T-cell (primary cell): ENCODE results near the gene UTP20. TPM values are rescaled to one million over a fixed set of nuclear protein-coding genes. Genes with fewer than 3 reads are reported as not detected.

Source experiments
- ATAC-seq, 4 experiments: fragments of 200-7000 bp in 3 of 4; fragments of 150-1000 bp in 1 of 4; cut with Tn5 transposase; replicated peaks in 1 of 4; 1 replicate in 3 of 4; 2 replicates in 1 of 4; pipeline ENCODE4 v1.10.0; 2021; ENCODE audit warnings: moderate library complexity in 3 of 4, mild to moderate bottlenecking in 2 of 4, moderate number of reproducible peaks in 1 of 4
- CTCF ChIA-PET, 2 donors: fragments of 300-600 bp; sonication (Branson Sonifier 250); formaldehyde crosslinking; loops; one replicate each; lab custom pipeline; 2022; ENCODE audit warnings: antibody characterized with exemption in 2 of 2; lab: Charles Lee
- POLR2A ChIA-PET, 2 donors: fragments of 300-600 bp; sonication (Branson Sonifier 250); formaldehyde crosslinking; loops; one replicate each; lab custom pipeline; 2022; ENCODE audit warnings: antibody characterized with exemption in 2 of 2; lab: Charles Lee
- DNase-seq, 35 experiments: peaks; one replicate each; pipeline versions ENCODE4 v3.0.0 to v3.0.0-alpha.2; 2013 to 2023
- H3K27ac ChIP-seq: one replicate; pipeline ENCODE4 v1.5.1; 2013; ENCODE audit warnings: low read length
- H3K27me3 ChIP-seq, 2 experiments: replicated peaks in 1 of 2; 1 replicate in 1 of 2; 2 replicates in 1 of 2; pipeline versions ENCODE4 v1.6.1 to v1.7.0; 2013; ENCODE audit warnings: low read length in 1 of 2, mixed read lengths in 1 of 2; ENCODE audit not compliant: control insufficient read depth in 2 of 2, insufficient read depth in 2 of 2; ENCODE audit errors: extremely low read depth in 1 of 2
- H3K36me3 ChIP-seq, 2 donors: 1 replicate in 1 of 2; 2 replicates in 1 of 2; pipeline versions ENCODE4 v1.6.1 to v1.7.0; 2013; ENCODE audit warnings: low read length in 1 of 2; ENCODE audit not compliant: control insufficient read depth in 2 of 2, insufficient read depth in 1 of 2; ENCODE audit errors: extremely low read depth in 1 of 2
- H3K4me1 ChIP-seq, 2 experiments: 1 replicate in 1 of 2; 2 replicates in 1 of 2; pipeline versions ENCODE4 v1.6.1 to v1.7.0; 2013; ENCODE audit warnings: low read length in 2 of 2, mixed read lengths in 1 of 2; ENCODE audit not compliant: insufficient read depth in 2 of 2, control insufficient read depth in 1 of 2; ENCODE audit errors: extremely low read depth in 1 of 2
- H3K4me3 ChIP-seq, 2 donors: 1 replicate in 1 of 2; 2 replicates in 1 of 2; pipeline versions ENCODE4 v1.5.1 to v1.7.0; 2013; ENCODE audit warnings: mild to moderate bottlenecking in 2 of 2, low read length in 1 of 2, moderate library complexity in 1 of 2; ENCODE audit not compliant: control insufficient read depth in 1 of 2; ENCODE audit errors: extremely low read depth in 1 of 2
- H3K9me3 ChIP-seq: 2 replicates; pipeline ENCODE4 v1.7.0; 2013
- H3K27ac Mint-ChIP-seq, 2 donors: one replicate each; pipeline ENCODE4 v1.8.0; 2020 to 2021; ENCODE audit warnings: mild to moderate bottlenecking in 2 of 2, mixed read lengths in 2 of 2
- H3K27me3 Mint-ChIP-seq, 2 donors: one replicate each; pipeline ENCODE4 v1.8.0; 2021 to 2022; ENCODE audit warnings: mixed read lengths in 2 of 2
- H3K36me3 Mint-ChIP-seq: one replicate; pipeline ENCODE4 v1.8.0; 2021; ENCODE audit warnings: mixed read lengths
- H3K4me1 Mint-ChIP-seq, 3 donors: one replicate each; pipeline ENCODE4 v1.8.0; 2020 to 2022; ENCODE audit warnings: mixed read lengths in 3 of 3, mild to moderate bottlenecking in 1 of 3
- H3K4me3 Mint-ChIP-seq, 3 donors: one replicate each; pipeline ENCODE4 v1.8.0; 2020 to 2022; ENCODE audit warnings: mild to moderate bottlenecking in 3 of 3, mixed read lengths in 3 of 3, moderate library complexity in 3 of 3
- H3K9me3 Mint-ChIP-seq, 3 donors: one replicate each; pipeline ENCODE4 v1.8.0; 2020 to 2022; ENCODE audit warnings: mixed read lengths in 3 of 3
- whole genome bisulfite sequencing: methylation state at CpG from one replicate; pipeline ENCODE4 v1.1.5; 2013; ENCODE audit warnings: missing lambda C conversion rate; ENCODE audit not compliant: insufficient coverage; 5-methylcytosine and 5-hydroxymethylcytosine counted together
- total RNA-seq, 35 experiments: library from RNA in 6 of 35; stranded (reverse) in 6 of 35; fragments of 120-200 nt in 1 of 35; gene quantifications; one replicate each; pipeline versions ENCODE4 v1.2.1 to v1.2.4 and lab custom pipeline; 2013 to 2026

UTP20 gene
- total RNA-seq, 5 donors from 2014 or later (not counting 1 experiment from before 2014, with no cell fraction given), result 12.7 to 16.9 (median 14.6) TPM

DNA sequence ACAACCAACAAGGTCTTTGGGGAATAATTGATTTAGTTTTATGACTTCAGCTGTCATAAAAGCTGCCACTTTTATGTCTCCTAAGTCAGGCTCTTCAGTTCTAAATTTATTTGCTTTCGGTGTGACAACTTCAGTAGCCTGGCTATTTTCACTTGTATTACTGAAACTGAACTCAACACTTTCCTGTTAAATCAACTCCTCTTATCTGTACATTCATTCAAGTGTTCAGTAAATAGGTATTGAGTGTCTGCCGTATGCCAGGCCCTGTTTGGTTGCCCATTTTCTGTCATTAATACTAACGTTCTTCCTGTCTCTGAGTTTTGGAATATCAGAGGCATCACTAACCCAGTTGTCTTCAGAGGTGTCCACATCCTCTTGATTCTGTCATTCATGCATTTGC is 7.5 kb downstream of the UTP20 start:
- CTCF ChIA-PET, result no interaction called here
- H3K9me3 Mint-ChIP-seq, result no peaks in the 10 kb centered on the region
- H3K27me3 Mint-ChIP-seq, result no peaks in the 10 kb centered on the region

GRCh38 chr12:101297661-101298060 is 17.8 kb downstream of the UTP20 start:
- no peak overlapping the region for H3K27ac Mint-ChIP-seq
- WGBS, result no CpG with 5 or more reads among the region's 4 CpGs
- no peaks in the 10 kb centered on the region for H3K9me3 Mint-ChIP-seq
- H3K36me3 Mint-ChIP-seq, result peaks cover 58% of the 10 kb centered on the region
- ATAC-seq (no peak), DNase-seq (no peak)
- Histone ChIP-seq H3K9me3 (no peaks in the 10 kb centered on the region), H3K27me3 (no peaks in the 10 kb centered on the region), H3K4me3 (no peak overlapping the region), H3K4me1 (no peaks in the 10 kb centered on the region), H3K36me3 (peaks cover 0 to 77% of the 10 kb centered on the region in 2 donors), H3K27ac (no peak overlapping the region)
- POLR2A ChIA-PET, result no interaction called here
- H3K27me3 Mint-ChIP-seq, result no peaks in the 10 kb centered on the region
- CTCF ChIA-PET, result no interaction called here
- no peak overlapping the region for H3K4me3 Mint-ChIP-seq
- no peaks in the 10 kb centered on the region for H3K4me1 Mint-ChIP-seq

More for the DNA sequence above, 7.5 kb downstream of the UTP20 start:
- DNase-seq (no peak), ATAC-seq (no peak)
- no peaks in the 10 kb centered on the region for H3K4me1 ChIP-seq
- no peak overlapping the region for H3K4me3 ChIP-seq
- no peak overlapping the region for H3K4me3 Mint-ChIP-seq
- no peak overlapping the region for H3K27ac ChIP-seq
- H3K27me3 ChIP-seq, result no peaks in the 10 kb centered on the region
- POLR2A ChIA-PET, result no interaction called here
- peaks cover 3 to 6% (median 3%) of the 10 kb centered on the region in 3 donors for H3K4me1 Mint-ChIP-seq
- H3K36me3 Mint-ChIP-seq, result peaks cover 61% of the 10 kb centered on the region
- no peaks in the 10 kb centered on the region for H3K9me3 ChIP-seq
- H3K36me3 ChIP-seq, result peaks cover 14 to 70% of the 10 kb centered on the region in 2 donors
- 90% methylated on average over 2 of the region's 3 CpGs for WGBS
- H3K27ac Mint-ChIP-seq, result no peak overlapping the region

DNA sequence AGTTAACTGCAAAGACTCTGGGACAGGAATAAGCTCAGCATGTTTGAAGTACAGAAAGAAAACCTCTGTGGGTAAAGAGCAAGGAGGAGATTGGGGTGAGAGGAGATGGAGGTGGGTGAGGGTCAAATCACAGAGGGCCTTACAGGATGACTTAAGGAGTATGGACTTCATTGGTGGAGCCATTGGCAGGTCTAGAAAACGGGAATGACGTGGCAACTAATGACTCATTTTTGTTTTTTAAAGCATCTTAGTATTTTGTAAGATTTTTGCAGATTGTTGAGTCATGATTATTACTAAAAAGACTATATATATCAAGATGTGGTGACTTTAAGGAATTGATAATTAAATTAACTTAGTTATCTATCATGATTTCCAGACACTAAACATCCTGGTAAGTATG is 18.5 kb downstream of the UTP20 start:
- ChIA-PET POLR2A (no interaction called here), CTCF (no interaction called here)
- no peak overlapping the region for H3K27ac Mint-ChIP-seq
- no peak overlapping the region for H3K4me3 ChIP-seq
- no peak overlapping the region for H3K27ac ChIP-seq
- ATAC-seq (no peak), DNase-seq (no peak)
- no peaks in the 10 kb centered on the region for H3K27me3 ChIP-seq
- no peaks in the 10 kb centered on the region for H3K4me1 ChIP-seq
- H3K4me1 Mint-ChIP-seq, result no peaks in the 10 kb centered on the region
- H3K36me3 ChIP-seq, result peaks cover 4 to 77% of the 10 kb centered on the region in 2 donors
- H3K9me3 ChIP-seq, result no peaks in the 10 kb centered on the region
- WGBS, result no CpG with 5 or more reads among the region's 2 CpGs
- H3K4me3 Mint-ChIP-seq, result no peak overlapping the region
- H3K9me3 Mint-ChIP-seq, result no peaks in the 10 kb centered on the region
- no peaks in the 10 kb centered on the region for H3K27me3 Mint-ChIP-seq
- H3K36me3 Mint-ChIP-seq, result peaks cover 61% of the 10 kb centered on the region

GRCh38 chr12:101299346-101299745 is 19.4 kb downstream of the UTP20 start:
- H3K4me1 Mint-ChIP-seq, result no peaks in the 10 kb centered on the region
- ATAC-seq, result no peak
- H3K27me3 Mint-ChIP-seq, result no peaks in the 10 kb centered on the region
- no CpG with 5 or more reads among the region's 2 CpGs for WGBS
- POLR2A ChIA-PET, result no interaction called here
- no peak overlapping the region for H3K27ac Mint-ChIP-seq
- no peaks in the 10 kb centered on the region for H3K9me3 ChIP-seq
- H3K27ac ChIP-seq, result no peak overlapping the region
- H3K36me3 ChIP-seq, result peaks cover 10 to 80% of the 10 kb centered on the region in 2 donors
- no peaks in the 10 kb centered on the region for H3K27me3 ChIP-seq
- peaks cover 64% of the 10 kb centered on the region for H3K36me3 Mint-ChIP-seq
- no peak for DNase-seq
- no peak overlapping the region for H3K4me3 Mint-ChIP-seq
- CTCF ChIA-PET, result no interaction called here
- no peak overlapping the region for H3K4me3 ChIP-seq
- H3K4me1 ChIP-seq, result no peaks in the 10 kb centered on the region
- no peaks in the 10 kb centered on the region for H3K9me3 Mint-ChIP-seq

GRCh38 chr12:101299931-101300330 is 20.0 kb downstream of the UTP20 start:
- ChIA-PET CTCF (no interaction called here), POLR2A (no interaction called here)
- Mint-ChIP-seq H3K4me1 (no peaks in the 10 kb centered on the region), H3K9me3 (no peaks in the 10 kb centered on the region), H3K4me3 (no peak overlapping the region), H3K27me3 (no peaks in the 10 kb centered on the region), H3K27ac (no peak overlapping the region), H3K36me3 (peaks cover 68% of the 10 kb centered on the region)
- no peak overlapping the region for H3K27ac ChIP-seq
- no peak overlapping the region for H3K4me3 ChIP-seq
- no peaks in the 10 kb centered on the region for H3K4me1 ChIP-seq
- WGBS, result no CpG with 5 or more reads among the region's 3 CpGs
- ATAC-seq (no peak), DNase-seq (no peak)
- peaks cover 10 to 83% of the 10 kb centered on the region in 2 donors for H3K36me3 ChIP-seq
- H3K27me3 ChIP-seq, result no peaks in the 10 kb centered on the region
- no peaks in the 10 kb centered on the region for H3K9me3 ChIP-seq

GRCh38 chr12:101302741-101303140 is 22.8 kb downstream of the UTP20 start:
- Mint-ChIP-seq H3K4me3 (no peak overlapping the region), H3K36me3 (peaks cover 73% of the 10 kb centered on the region), H3K4me1 (no peaks in the 10 kb centered on the region), H3K27me3 (no peaks in the 10 kb centered on the region), H3K9me3 (no peaks in the 10 kb centered on the region), H3K27ac (no peak overlapping the region)
- Histone ChIP-seq H3K27me3 (no peaks in the 10 kb centered on the region), H3K27ac (no peak overlapping the region), H3K36me3 (peaks cover 10 to 79% of the 10 kb centered on the region in 2 donors), H3K4me1 (no peaks in the 10 kb centered on the region), H3K9me3 (no peaks in the 10 kb centered on the region), H3K4me3 (no peak overlapping the region)
- ChIA-PET CTCF (no interaction called here), POLR2A (no interaction called here)
- no CpG with 5 or more reads among the region's 4 CpGs for WGBS
- DNase-seq (no peak), ATAC-seq (no peak)

DNA sequence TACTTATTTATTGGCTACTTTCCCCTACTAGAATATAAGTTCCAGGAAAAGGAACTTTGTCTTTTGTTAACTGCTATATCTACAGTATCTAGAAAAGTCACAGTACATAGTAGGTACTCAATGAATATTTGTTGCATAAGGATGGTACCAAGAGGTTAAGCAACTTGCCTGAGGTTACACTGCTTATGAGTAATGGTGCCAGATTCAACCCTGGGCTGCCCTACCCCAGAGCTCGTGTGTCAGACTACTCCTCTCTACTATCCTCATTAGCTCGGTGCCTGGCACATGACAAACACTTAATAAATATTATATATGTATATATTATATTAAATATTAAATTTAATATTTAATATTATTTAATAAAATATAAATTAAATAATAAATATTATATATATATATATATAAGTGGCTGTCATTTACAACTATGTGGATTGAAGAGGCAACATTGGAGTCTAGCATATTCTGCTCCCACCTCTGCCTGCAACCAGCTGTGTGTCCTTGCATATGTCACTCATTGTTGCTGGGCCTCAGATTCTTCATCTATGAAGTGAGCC is 25.4 kb downstream of the UTP20 start:
- Mint-ChIP-seq H3K9me3 (no peaks in the 10 kb centered on the region), H3K27me3 (no peaks in the 10 kb centered on the region), H3K4me1 (no peaks in the 10 kb centered on the region), H3K4me3 (no peak overlapping the region), H3K27ac (no peak overlapping the region), H3K36me3 (peaks cover 64% of the 10 kb centered on the region)
- Histone ChIP-seq H3K27ac (no peak overlapping the region), H3K4me1 (no peaks in the 10 kb centered on the region), H3K9me3 (no peaks in the 10 kb centered on the region), H3K36me3 (peaks cover 10 to 74% of the 10 kb centered on the region in 2 donors), H3K4me3 (no peak overlapping the region), H3K27me3 (no peaks in the 10 kb centered on the region)
- DNase-seq (no peak), ATAC-seq (no peak)
- POLR2A ChIA-PET, result no interaction called here
- WGBS, result no CpG with 5 or more reads among the region's 2 CpGs
- CTCF ChIA-PET, result no interaction called here
